ENCODE data around the gene LDLRAD4. TPM values are rescaled to one million over a fixed set of nuclear protein-coding genes. Genes with fewer than 3 reads are reported as not detected.

Gene LDLRAD4
- total RNA-seq, 1 donor from 2014 or later, result 18.4 TPM

GRCh38 chr18:13645093-13645492 is 426.5 kb downstream of the LDLRAD4 start:
- H3K36me3 ChIP-seq, result no peaks in the 10 kb centered on the region
- no peak for DNase-seq
- H3K4me3 ChIP-seq, result no peak overlapping the region
- no peaks in the 10 kb centered on the region for H3K9me3 ChIP-seq
- no peak overlapping the region for H3K27ac ChIP-seq
- intact Hi-C loops (cut with DNase I), result no loop called here
- no peaks in the 10 kb centered on the region for H3K27me3 ChIP-seq
- TF ChIP-seq CTCF (IDR thresholded peaks at IDR 0.05), result no peak
- no peak for ATAC-seq
- H3K4me1 ChIP-seq, result peaks cover 13% of the 10 kb centered on the region

- no peaks in the 10 kb centered on the region for H3K9me3 ChIP-seq
- intact Hi-C loops (cut with DNase I), result no loop called here
- no peak overlapping the region for H3K4me3 ChIP-seq
- TF ChIP-seq CTCF (IDR thresholded peaks at IDR 0.05), result no peak
- no peak overlapping the region for H3K27ac ChIP-seq
- no peak for ATAC-seq
- H3K36me3 ChIP-seq, result no peaks in the 10 kb centered on the region
- H3K4me1 ChIP-seq, result peaks cover 7% of the 10 kb centered on the region
- no peak for DNase-seq
- H3K27me3 ChIP-seq, result no peaks in the 10 kb centered on the region
These were observed 428.1 kb downstream of the LDLRAD4 start for GRCh38 chr18:13646633-13647032.

- Histone ChIP-seq H3K9me3 (no peaks in the 10 kb centered on the region), H3K27me3 (no peaks in the 10 kb centered on the region), H3K36me3 (no peaks in the 10 kb centered on the region), H3K27ac (no peak overlapping the region), H3K4me1 (no peaks in the 10 kb centered on the region), H3K4me3 (no peak overlapping the region)
- no peak for TF ChIP-seq CTCF (IDR thresholded peaks at IDR 0.05)
- intact Hi-C loops (cut with DNase I), result no loop called here
- no peak for DNase-seq
- ATAC-seq, result no peak
These were observed 429.2 kb downstream of the LDLRAD4 start for GRCh38 chr18:13647761-13648160.

- no peak for TF ChIP-seq CTCF (IDR thresholded peaks at IDR 0.05)
- intact Hi-C loops (cut with DNase I), result no loop called here
- Histone ChIP-seq H3K4me1 (no peaks in the 10 kb centered on the region), H3K9me3 (no peaks in the 10 kb centered on the region), H3K4me3 (no peak overlapping the region), H3K27me3 (no peaks in the 10 kb centered on the region), H3K27ac (no peak overlapping the region), H3K36me3 (no peaks in the 10 kb centered on the region)
- no peak for DNase-seq
- no peak for ATAC-seq
These were observed 431.1 kb downstream of the LDLRAD4 start for GRCh38 chr18:13649397-13650390.

- DNase-seq (no peak), ATAC-seq (no peak)
- Histone ChIP-seq H3K27me3 (no peaks in the 10 kb centered on the region), H3K36me3 (no peaks in the 10 kb centered on the region), H3K4me1 (no peaks in the 10 kb centered on the region), H3K9me3 (no peaks in the 10 kb centered on the region), H3K27ac (no peak overlapping the region), H3K4me3 (no peak overlapping the region)
- intact Hi-C loops (cut with DNase I), result no loop called here
- no peak for TF ChIP-seq CTCF (IDR thresholded peaks at IDR 0.05)
These were observed 435.3 kb downstream of the LDLRAD4 start for GRCh38 chr18:13653746-13654433.

Data from upper lobe of right lung (tissue), 1 donor.